H1 (cell line): ENCODE data around the gene RRP7A.

ENCODE experiments used
- CHD1 ChIP-seq: IDR thresholded peaks from 2 replicates; pipeline ENCODE4 v1.6.1; 2012; ENCODE audit warnings: low read depth, low read length, improper control_type of control experiment
- EP300 ChIP-seq, 2 experiments: IDR thresholded peaks; 1 replicate in 1 of 2; 2 replicates in 1 of 2; pipeline ENCODE4 v1.6.1; 2011 to 2012; ENCODE audit warnings: low read depth in 2 of 2, low read length in 2 of 2, mild to moderate bottlenecking in 2 of 2, borderline replicate concordance in 1 of 2, inconsistent platforms in 1 of 2, moderate library complexity in 1 of 2
- POLR2A ChIP-seq, 2 experiments: IDR thresholded peaks; 1 replicate in 1 of 2; 2 replicates in 1 of 2; pipeline ENCODE4 v1.6.1; 2011; ENCODE audit warnings: low read depth in 2 of 2, low read length in 2 of 2, mild to moderate bottlenecking in 2 of 2; ENCODE audit errors: control extremely low read depth in 1 of 2
- SP1 ChIP-seq: IDR thresholded peaks from 2 replicates; pipeline ENCODE4 v1.6.1; 2011; ENCODE audit warnings: low read depth, low read length
- SP4 ChIP-seq: IDR thresholded peaks from 2 replicates; pipeline ENCODE4 v1.6.1; 2012; ENCODE audit warnings: low read length, inconsistent platforms
- SUZ12 ChIP-seq: fragments of 200-600 bp; sonication (generic); IDR thresholded peaks from 2 replicates; pipeline ENCODE4 v1.6.1; 2012; ENCODE audit warnings: mild to moderate bottlenecking, inconsistent platforms, low read length, moderate library complexity, mixed read lengths
- TAF1 ChIP-seq: IDR thresholded peaks from 2 replicates; pipeline ENCODE4 v1.6.1; 2011; ENCODE audit warnings: mild to moderate bottlenecking, low read depth, low read length
- YY1 ChIP-seq: IDR thresholded peaks from 2 replicates; pipeline ENCODE4 v1.6.1; 2011; ENCODE audit warnings: low read depth, mild to moderate bottlenecking, low read length
- ZNF274 ChIP-seq: IDR thresholded peaks from 2 replicates; pipeline ENCODE4 v1.7.0; 2012; ENCODE audit warnings: low read length, borderline replicate concordance; ENCODE audit errors: extremely low read depth
- TF ChIP-seq, protein P1 (sequence below), 3 experiments: IDR thresholded peaks; 1 replicate in 2 of 3; 2 replicates in 1 of 3; pipeline versions ENCODE4 v1.5.1 to v1.6.1; 2011; ENCODE audit warnings: low read length in 3 of 3, mild to moderate bottlenecking in 3 of 3, inconsistent platforms in 2 of 3, low read depth in 1 of 3, moderate library complexity in 1 of 3; ENCODE audit not compliant: insufficient read depth in 1 of 3; ENCODE audit errors: control extremely low read depth in 1 of 3
- TF ChIP-seq, protein P2 (sequence below): IDR thresholded peaks from 2 replicates; pipeline ENCODE4 v1.6.1; 2012; ENCODE audit warnings: inconsistent platforms
- TF ChIP-seq, protein P3 (sequence below): IDR thresholded peaks from 2 replicates; pipeline ENCODE4 v1.6.1; 2012; ENCODE audit warnings: inconsistent platforms

DNA sequence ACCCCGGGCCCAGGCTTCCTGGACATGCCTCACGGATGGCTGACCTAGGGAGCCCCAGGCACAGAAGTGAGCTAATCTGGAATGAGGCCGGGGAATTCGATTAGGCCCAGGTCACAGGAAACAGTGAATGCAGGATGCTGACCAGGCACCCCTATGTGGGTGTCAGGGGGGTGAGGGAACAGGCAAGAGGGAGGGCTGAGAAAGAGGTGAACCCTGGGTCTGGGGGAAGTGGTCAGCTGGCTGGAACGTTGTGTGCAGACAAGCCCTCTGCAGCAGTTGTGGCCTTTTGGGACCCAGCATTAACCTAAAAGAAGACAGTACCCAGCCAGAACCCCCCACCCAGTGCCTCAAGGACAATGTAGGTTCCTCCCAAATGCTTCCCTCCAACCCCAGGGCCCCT lies 42.3 kb upstream of the RRP7A start:
- TF ChIP-seq, protein P1, sequence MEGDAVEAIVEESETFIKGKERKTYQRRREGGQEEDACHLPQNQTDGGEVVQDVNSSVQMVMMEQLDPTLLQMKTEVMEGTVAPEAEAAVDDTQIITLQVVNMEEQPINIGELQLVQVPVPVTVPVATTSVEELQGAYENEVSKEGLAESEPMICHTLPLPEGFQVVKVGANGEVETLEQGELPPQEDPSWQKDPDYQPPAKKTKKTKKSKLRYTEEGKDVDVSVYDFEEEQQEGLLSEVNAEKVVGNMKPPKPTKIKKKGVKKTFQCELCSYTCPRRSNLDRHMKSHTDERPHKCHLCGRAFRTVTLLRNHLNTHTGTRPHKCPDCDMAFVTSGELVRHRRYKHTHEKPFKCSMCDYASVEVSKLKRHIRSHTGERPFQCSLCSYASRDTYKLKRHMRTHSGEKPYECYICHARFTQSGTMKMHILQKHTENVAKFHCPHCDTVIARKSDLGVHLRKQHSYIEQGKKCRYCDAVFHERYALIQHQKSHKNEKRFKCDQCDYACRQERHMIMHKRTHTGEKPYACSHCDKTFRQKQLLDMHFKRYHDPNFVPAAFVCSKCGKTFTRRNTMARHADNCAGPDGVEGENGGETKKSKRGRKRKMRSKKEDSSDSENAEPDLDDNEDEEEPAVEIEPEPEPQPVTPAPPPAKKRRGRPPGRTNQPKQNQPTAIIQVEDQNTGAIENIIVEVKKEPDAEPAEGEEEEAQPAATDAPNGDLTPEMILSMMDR (IDR thresholded peaks at IDR 0.05; ENCODE audit: control extremely low read depth in 1 of 3, insufficient read depth in 1 of 3, low read depth in 1 of 3, low read length in 3 of 3): no peak
- no peak for TF ChIP-seq POLR2A (IDR thresholded peaks at IDR 0.05; ENCODE audit: control extremely low read depth in 1 of 2, low read depth in 2 of 2, low read length in 2 of 2)
- no peak for TF ChIP-seq SUZ12
- TF ChIP-seq SP4: no peak
- TF ChIP-seq YY1: no peak
- no peak for TF ChIP-seq SP1
- TF ChIP-seq ZNF274: no peak
- TF ChIP-seq, protein P2, sequence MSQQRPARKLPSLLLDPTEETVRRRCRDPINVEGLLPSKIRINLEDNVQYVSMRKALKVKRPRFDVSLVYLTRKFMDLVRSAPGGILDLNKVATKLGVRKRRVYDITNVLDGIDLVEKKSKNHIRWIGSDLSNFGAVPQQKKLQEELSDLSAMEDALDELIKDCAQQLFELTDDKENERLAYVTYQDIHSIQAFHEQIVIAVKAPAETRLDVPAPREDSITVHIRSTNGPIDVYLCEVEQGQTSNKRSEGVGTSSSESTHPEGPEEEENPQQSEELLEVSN: no peak
- TF ChIP-seq, protein P3, sequence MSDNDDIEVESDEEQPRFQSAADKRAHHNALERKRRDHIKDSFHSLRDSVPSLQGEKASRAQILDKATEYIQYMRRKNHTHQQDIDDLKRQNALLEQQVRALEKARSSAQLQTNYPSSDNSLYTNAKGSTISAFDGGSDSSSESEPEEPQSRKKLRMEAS: no peak
- no peak for TF ChIP-seq TAF1
- no peak for TF ChIP-seq EP300 (IDR thresholded peaks at IDR 0.05; ENCODE audit: borderline replicate concordance in 1 of 2, low read depth in 2 of 2, low read length in 2 of 2)
- TF ChIP-seq CHD1: no peak
